ENCODE measurements around the gene PIEZO1. TPM values are rescaled to one million over a fixed set of nuclear protein-coding genes. Genes with fewer than 3 reads are reported as not detected.

Gene PIEZO1
- total and polyA plus RNA-seq, 8 donors, result 16.3 to 255 (median 31.8) TPM

DNA sequence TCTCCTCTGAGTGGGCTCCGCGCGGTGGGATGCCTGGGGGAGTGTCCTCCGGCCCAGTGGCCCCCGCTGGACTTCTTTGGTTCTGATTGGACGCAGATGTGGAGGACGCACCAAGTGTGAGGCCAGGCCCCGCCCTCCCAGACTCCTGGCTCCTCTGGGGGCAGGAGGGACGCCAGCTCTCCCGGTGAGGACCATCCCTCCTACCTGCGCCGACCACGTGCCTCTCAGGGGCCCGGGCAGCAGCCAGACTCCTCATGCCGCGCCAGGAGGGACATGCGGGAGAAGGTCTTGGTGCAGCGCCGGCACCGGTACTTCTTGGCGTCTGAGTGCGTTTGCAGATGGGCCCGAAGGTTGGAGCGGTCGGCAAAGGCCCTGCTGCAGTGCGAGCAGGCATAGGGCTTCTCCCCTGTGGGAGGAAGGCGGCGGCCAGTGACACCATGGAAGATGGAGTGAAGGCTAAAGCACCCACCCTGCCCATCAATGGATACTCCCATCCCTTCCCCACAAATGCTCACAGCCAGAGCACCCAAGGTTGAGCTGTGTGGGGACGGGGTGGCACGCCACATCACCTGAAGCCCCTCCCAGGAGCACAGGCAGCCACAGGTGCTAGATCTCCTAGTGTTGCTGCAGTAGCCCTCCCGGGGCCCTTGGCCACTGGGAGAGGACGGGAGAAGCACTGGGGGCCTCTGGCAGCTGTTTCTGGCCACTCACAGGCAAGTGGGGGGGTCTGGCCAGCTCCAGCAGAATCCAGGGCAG, 106.6 kb downstream of the PIEZO1 start:
- Histone ChIP-seq H3K9me3 (no peaks in the 10 kb centered on the region), H3K4me3 (no peak overlapping the region), H3K27ac (no peak overlapping the region), H3K4me1 (no peaks in the 10 kb centered on the region), H3K36me3 (no peaks in the 10 kb centered on the region), H3K27me3 (no peaks in the 10 kb centered on the region)
- 81 to 85% methylated on average over 32 of the region's 32 CpGs for WGBS, 2 donors
- intact Hi-C loops (cut with DNase I), result no loop called here
- TF ChIP-seq CTCF (IDR thresholded peaks at IDR 0.05), result no peak
- ATAC-seq (no peak), DNase-seq (peak in 2 of 6 donors; percentile 54 to 74), FAIRE-seq (no peak)

DNA sequence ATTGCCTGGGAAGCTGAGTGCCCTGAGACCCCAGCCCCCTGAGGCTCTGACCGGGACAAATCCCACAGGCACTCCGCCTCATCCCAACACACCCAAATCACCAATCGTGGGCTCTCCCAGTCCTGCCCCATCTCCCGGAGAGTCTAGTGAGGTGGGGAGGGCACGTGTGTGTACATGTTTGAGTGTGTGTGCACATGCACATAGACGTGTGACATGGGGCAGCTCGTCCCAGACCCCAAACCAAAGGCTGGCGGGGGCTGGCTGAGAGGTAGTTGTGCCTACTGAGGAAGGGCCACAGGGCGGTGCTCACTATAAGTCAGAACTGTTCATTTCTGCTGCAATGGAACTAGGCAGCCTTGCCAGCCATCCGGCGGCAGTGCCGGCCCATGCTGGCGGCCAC, 107.3 kb downstream of the PIEZO1 start:
- TF ChIP-seq CTCF (IDR thresholded peaks at IDR 0.05), result no peak
- WGBS, 2 donors, result 80 to 85% methylated on average over 13 of the region's 13 CpGs
- intact Hi-C loops (cut with DNase I), result no loop called here
- FAIRE-seq, result no peak
- H3K36me3 ChIP-seq, result no peaks in the 10 kb centered on the region
- ATAC-seq, result no peak
- no peak overlapping the region for H3K27ac ChIP-seq
- no peak overlapping the region for H3K4me3 ChIP-seq
- H3K4me1 ChIP-seq, result no peaks in the 10 kb centered on the region
- H3K9me3 ChIP-seq, result no peaks in the 10 kb centered on the region
- DNase-seq, result no peak
- H3K27me3 ChIP-seq, result no peaks in the 10 kb centered on the region

DNA sequence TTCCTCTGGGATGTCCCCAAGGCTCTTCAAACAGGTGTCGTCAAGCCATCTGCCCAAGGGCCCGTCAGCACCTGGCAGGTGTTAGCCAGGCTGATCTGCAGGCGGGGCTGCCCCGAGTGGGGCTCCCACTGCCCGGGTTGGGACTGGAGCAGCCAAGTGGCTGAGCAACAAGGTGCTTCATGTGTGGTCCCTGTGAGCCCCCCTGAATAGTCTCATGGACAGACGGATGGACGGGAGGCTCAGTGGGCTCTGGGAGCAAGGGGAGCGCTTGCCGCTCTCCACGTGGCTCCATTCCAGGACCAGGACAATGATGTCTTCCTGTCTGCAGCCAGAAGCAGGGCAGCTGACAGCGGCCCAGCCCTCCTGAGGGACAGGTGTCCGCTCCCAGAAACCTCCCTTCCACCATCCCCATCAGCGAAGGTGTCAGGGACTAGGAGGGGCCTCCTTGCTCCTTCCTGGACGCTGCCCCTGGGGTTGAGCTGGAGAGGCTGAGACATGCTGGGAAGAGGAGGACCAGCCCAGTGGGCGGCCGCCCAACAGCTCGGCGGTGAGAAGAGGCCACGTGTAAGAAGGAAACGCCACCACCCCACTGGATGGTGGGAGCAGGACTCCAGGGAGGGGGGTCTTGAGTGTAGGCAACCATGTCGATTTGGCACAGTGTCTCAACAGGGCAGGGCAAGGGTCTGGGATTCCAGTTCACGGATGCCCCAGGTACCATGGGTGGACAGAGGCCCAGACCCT, 108.3 kb downstream of the PIEZO1 start:
- H3K4me1 ChIP-seq, result no peaks in the 10 kb centered on the region
- DNase-seq, result peak in 1 of 6 donors; percentile 60
- no peaks in the 10 kb centered on the region for H3K27me3 ChIP-seq
- H3K36me3 ChIP-seq, result no peaks in the 10 kb centered on the region
- no peak for FAIRE-seq
- H3K9me3 ChIP-seq, result no peaks in the 10 kb centered on the region
- no peak for ATAC-seq
- 87 to 88% methylated on average over 21 to 22 of the region's 22 CpGs for WGBS, 2 donors
- intact Hi-C loops (cut with DNase I), result no loop called here
- H3K27ac ChIP-seq, result no peak overlapping the region
- H3K4me3 ChIP-seq, result no peak overlapping the region
- TF ChIP-seq CTCF (IDR thresholded peaks at IDR 0.05), result no peak

GRCh38 chr16:88673716-88674379, 111.2 kb downstream of the PIEZO1 start:
- intact Hi-C loops (cut with DNase I), result no loop called here
- WGBS, 2 donors, result 85 to 88% methylated on average over 19 of the region's 19 CpGs
- Histone ChIP-seq H3K9me3 (no peaks in the 10 kb centered on the region), H3K27ac (no peak overlapping the region), H3K4me3 (no peak overlapping the region), H3K36me3 (no peaks in the 10 kb centered on the region), H3K4me1 (no peaks in the 10 kb centered on the region), H3K27me3 (no peaks in the 10 kb centered on the region)
- ATAC-seq (no peak), FAIRE-seq (no peak), DNase-seq (no peak)
- no peak for TF ChIP-seq CTCF (IDR thresholded peaks at IDR 0.05)

Measured in pancreas (tissue), 10 donors.